K562 (cell line): ENCODE measurements around the gene NLE1. TPM values are rescaled to one million over a fixed set of nuclear protein-coding genes. Genes with fewer than 3 reads are reported as not detected.

Experiments
- ATAC-seq: fragments of 200-7000 bp; cut with Tn5 transposase; 3 replicates; pipeline ENCODE4 v1.9.1; 2020; ENCODE audit warnings: moderate library complexity
- BruUV-seq: library from RNA; stranded (reverse); fragments of 400-500 nt; replicated peaks from 2 replicates; lab custom pipeline; 2021; lab: Mats Ljungman, UMichigan
- CTCF ChIA-PET: fragments of 300-600 bp; formaldehyde crosslinking; extraction: SDS; loops from one replicate; lab custom pipeline; 2021; ENCODE audit warnings: low intra/inter-chr PET ratio; lab: Yijun Ruan, JAX
- POLR2A ChIA-PET: fragments of 300-600, 350-650 bp; sonication (Branson Sonifier 250); formaldehyde crosslinking; extraction: SDS; loops from one replicate; lab custom pipeline; 2021; ENCODE audit warnings: antibody characterized with exemption, inconsistent platforms; lab: Yijun Ruan, JAX
- DNase-seq, 4 experiments: peaks; one replicate each; pipeline versions ENCODE4 v3.0.0 to v3.0.0-alpha.2; 2011 to 2018; ENCODE audit warnings: low spot score in 3 of 4, mixed read lengths in 3 of 4; ENCODE audit errors: extremely low read depth in 1 of 4
- FAIRE-seq: peaks from 2 replicates; lab custom pipeline; 2011; peaks lifted over from hg19 to GRCh38; lab: Jason Lieb, UNC
- H2AFZ ChIP-seq: 2 replicates; pipeline ENCODE4 v1.6.0; 2011; ENCODE audit warnings: low read depth, low read length, control low read depth, inconsistent platforms
- H3K27ac ChIP-seq: fragments of 200-600 bp; 3 replicates; pipeline ENCODE4 v1.8.0; 2011; ENCODE audit warnings: low read depth, mild to moderate bottlenecking, control low read depth, inconsistent platforms, low read length, moderate library complexity, mixed read lengths; ENCODE audit errors: extremely low read depth
- H3K27me3 ChIP-seq, 2 experiments: fragments of 300-600 bp in 1 of 2; 2 replicates in 1 of 2; 3 replicates in 1 of 2; pipeline versions ENCODE4 v1.6.0 to v1.8.0; 2011; ENCODE audit warnings: inconsistent platforms in 2 of 2, low read length in 2 of 2, mild to moderate bottlenecking in 1 of 2, mixed read lengths in 1 of 2, moderate library complexity in 1 of 2; ENCODE audit not compliant: control insufficient read depth in 2 of 2, insufficient read depth in 2 of 2
- H3K36me3 ChIP-seq: fragments of 300-600 bp; 3 replicates; pipeline ENCODE4 v1.8.0; 2011; ENCODE audit warnings: mild to moderate bottlenecking, low read length, inconsistent platforms; ENCODE audit not compliant: control insufficient read depth, insufficient read depth
- H3K4me1 ChIP-seq, 2 experiments: fragments of 200-600 bp in 1 of 2; replicated peaks in 1 of 2; 2 replicates in 1 of 2; 3 replicates in 1 of 2; pipeline versions ENCODE4 v1.5.1 to v1.8.0; 2011; ENCODE audit warnings: inconsistent platforms in 2 of 2, low read length in 2 of 2, mild to moderate bottlenecking in 1 of 2, mixed read lengths in 1 of 2, moderate library complexity in 1 of 2; ENCODE audit not compliant: control insufficient read depth in 2 of 2, insufficient read depth in 2 of 2
- H3K4me2 ChIP-seq: 2 replicates; pipeline ENCODE4 v1.6.1; 2011; ENCODE audit warnings: low read length, control low read depth, inconsistent platforms, mixed read lengths; ENCODE audit not compliant: insufficient read depth
- H3K4me3 ChIP-seq: fragments of 200-600 bp; sonication (generic), shearing (Covaris generic); 2 replicates; pipeline ENCODE4 v1.5.1; 2016; ENCODE audit warnings: control low read depth, inconsistent platforms
- H3K79me2 ChIP-seq: fragments of 200-600 bp; 3 replicates; pipeline ENCODE4 v1.8.0; 2011; ENCODE audit warnings: low read length, inconsistent platforms; ENCODE audit not compliant: control insufficient read depth, insufficient read depth
- H3K9ac ChIP-seq, 2 experiments: 2 replicates each; pipeline versions ENCODE4 v1.6.0 to v1.6.1; 2011; ENCODE audit warnings: low read depth in 2 of 2, low read length in 2 of 2, control low read depth in 1 of 2, inconsistent platforms in 1 of 2, mild to moderate bottlenecking in 1 of 2, mixed read lengths in 1 of 2; ENCODE audit not compliant: insufficient read depth in 1 of 2
- H3K9me1 ChIP-seq: one replicate; pipeline ENCODE4 v1.6.0; 2011; ENCODE audit warnings: inconsistent platforms, mild to moderate bottlenecking, low read length, moderate library complexity; ENCODE audit not compliant: control insufficient read depth, insufficient read depth
- H3K9me3 ChIP-seq: replicated peaks from 2 replicates; pipeline ENCODE4 v1.5.1; 2011; ENCODE audit warnings: low read depth, low read length, inconsistent platforms; ENCODE audit not compliant: control insufficient read depth, insufficient read depth
- H4K20me1 ChIP-seq: replicated peaks from 2 replicates; pipeline ENCODE4 v1.6.1; 2011; ENCODE audit warnings: low read length, inconsistent platforms, mixed read lengths; ENCODE audit not compliant: control insufficient read depth, insufficient read depth
- ADNP ChIP-seq: fragments of 200-800 bp; sonication (Bioruptor generic); IDR thresholded peaks from 2 replicates; pipeline ENCODE4 v1.6.1; 2016; ENCODE audit warnings: missing genetic modification characterization, missing compliant biosample characterization
- ATF3 ChIP-seq, 2 experiments: fragments of 450-650 bp in 1 of 2; sonication (generic) in 1 of 2; formaldehyde crosslinking in 1 of 2; IDR thresholded peaks in 1 of 2; conservative IDR thresholded peaks in 1 of 2; 2 replicates each; pipeline versions ENCODE4 v1.6.1 to v1.8.1; 2016 to 2023; ENCODE audit warnings: mild to moderate bottlenecking in 2 of 2, moderate library complexity in 2 of 2, inconsistent platforms in 1 of 2, missing genetic modification reagents in 1 of 2
- CBX1 ChIP-seq: sonication (generic); IDR thresholded peaks from 2 replicates; pipeline ENCODE4 v1.6.1; 2016; ENCODE audit warnings: antibody characterized with exemption, low read depth, mild to moderate bottlenecking
- ETS2 ChIP-seq: IDR thresholded peaks from 2 replicates; pipeline ENCODE4 v1.6.1; 2016; ENCODE audit warnings: borderline replicate concordance, missing genetic modification characterization, mild to moderate bottlenecking, moderate library complexity, missing compliant biosample characterization; ENCODE audit not compliant: poor library complexity, severe bottlenecking
- HLTF ChIP-seq: fragments of 450-650 bp; IDR thresholded peaks from 2 replicates; pipeline ENCODE4 v1.6.1; 2016
- KDM4B ChIP-seq, 2 experiments: fragments of 450-650 bp in 1 of 2; sonication (generic) in 1 of 2; IDR thresholded peaks; 2 replicates each; pipeline ENCODE4 v1.6.1; 2016 to 2017; ENCODE audit warnings: borderline replicate concordance in 2 of 2, antibody characterized with exemption in 1 of 2, low read depth in 1 of 2, mild to moderate bottlenecking in 1 of 2
- LCOR ChIP-seq: sonication (generic); formaldehyde crosslinking; IDR thresholded peaks from 2 replicates; pipeline ENCODE4 v1.8.0; 2022; ENCODE audit warnings: mild to moderate bottlenecking, missing genetic modification reagents
- OTX1 ChIP-seq: fragments of 450-650 bp; formaldehyde crosslinking; IDR thresholded peaks from 2 replicates; pipeline ENCODE4 v1.4.0; 2022; ENCODE audit warnings: mild to moderate bottlenecking
- PKNOX1 ChIP-seq: fragments of 450-650 bp; IDR thresholded peaks from 2 replicates; pipeline ENCODE4 v1.6.1; 2016
- RB1 ChIP-seq: fragments of 450-650 bp; IDR thresholded peaks from 2 replicates; pipeline ENCODE4 v1.6.1; 2017; ENCODE audit warnings: low read depth, mild to moderate bottlenecking
- SAFB2 ChIP-seq: fragments of 200-400 bp; formaldehyde crosslinking; IDR thresholded peaks from 2 replicates; pipeline ENCODE4 v1.6.1; 2018; ENCODE audit warnings: borderline replicate concordance, low read length, low read depth, moderate library complexity; ENCODE audit not compliant: severe bottlenecking
- ZC3H8 ChIP-seq: fragments of 450-650 bp; IDR thresholded peaks from 2 replicates; pipeline ENCODE4 v1.6.1; 2017
- ZNF175 ChIP-seq: fragments of 200-800 bp; sonication (Bioruptor generic); IDR thresholded peaks from 2 replicates; pipeline ENCODE4 v1.6.1; 2016; ENCODE audit warnings: low read depth, mild to moderate bottlenecking, missing genetic modification characterization, missing compliant biosample characterization
- ZNF316 ChIP-seq: fragments of 450-650 bp; IDR thresholded peaks from 2 replicates; pipeline ENCODE4 v1.6.1; 2016
- ZNF354B ChIP-seq: fragments of 250-450 bp; sonication (Bioruptor Pico); IDR thresholded peaks from 2 replicates; pipeline ENCODE4 v1.4.0; 2020
- WGBS: fragments of 100-300 bp; shearing (Covaris generic); methylation state at CpG from one replicate; pipeline ENCODE4 v1.1.6; 2016; ENCODE audit warnings: low coverage, mixed read lengths; ENCODE audit not compliant: insufficient coverage; ENCODE audit errors: missing lambda C conversion rate; 5-methylcytosine and 5-hydroxymethylcytosine counted together
- in situ Hi-C: fragments of 300-500 bp; cut with MboI; formaldehyde crosslinking; loops from 4 replicates; pipeline ENCODE4 v1.15.0; 2018; ENCODE audit warnings: inconsistent platforms, mixed read lengths
- intact Hi-C: fragments of 100-400 bp; cut with micrococcal nuclease; formaldehyde crosslinking; loops from 2 replicates; pipeline ENCODE4 v1.14.2; 2022
- polyA plus RNA-seq, 8 experiments: library from polyadenylated mRNA; depleted of rRNA in 4 of 8; stranded (reverse) in 5 of 8; unstranded in 3 of 8; fragments of >200 nt; fragmentation: Nextera tagmentation in 2 of 8; fragmentation: Illumina TruSeq in 1 of 8; extraction: Ambion mirVana in 2 of 8; extraction: Trizol in 1 of 8; gene quantifications; 2 replicates each; pipeline versions ENCODE4 v1.2.1 to v1.2.3, GENCODE V29; 2011 to 2014; ENCODE audit warnings: inconsistent platforms in 1 of 8, missing spikeins in 1 of 8
- total RNA-seq, 7 experiments: library from RNA; depleted of rRNA in 6 of 7; stranded (reverse); fragments of >200 nt in 6 of 7; fragmentation: Illumina TruSeq in 2 of 7; extraction: Trizol in 2 of 7; gene quantifications; 2 replicates each; pipeline versions ENCODE4 v1.2.1 to v1.2.3, GENCODE V29; 2011 to 2021; ENCODE audit warnings: low replicate concordance in 1 of 7

Gene NLE1
- total and polyA plus RNA-seq, 9 of the 15 experiments (the other 6 are each of a cell fraction or from before 2014, with no cell fraction given): 3.8 to 69.0 (median 29.4) TPM

GRCh38 chr17:35159940-35160339 is 17.8 kb upstream of the NLE1 start:
- CTCF ChIA-PET: no interaction called here
- Histone ChIP-seq H3K9ac (no peak overlapping the region), H3K9me3 (no peaks in the 10 kb centered on the region), H3K9me1 (no peaks in the 10 kb centered on the region), H3K4me1 (no peaks in the 10 kb centered on the region; a peak in 1 of 5 replicates), H3K4me3 (no peak overlapping the region), H3K27ac (no peak overlapping the region), H3K27me3 (peaks cover 33 to 40% of the 10 kb centered on the region in 2 experiments), H3K4me2 (no peak overlapping the region), H2AFZ (no peak overlapping the region), H3K79me2 (no peaks in the 10 kb centered on the region), H4K20me1 (no peaks in the 10 kb centered on the region), H3K36me3 (no peaks in the 10 kb centered on the region)
- TF ChIP-seq ZNF316: no peak
- no peak for TF ChIP-seq KDM4B (IDR thresholded peaks at IDR 0.05; ENCODE audit: borderline replicate concordance in 2 of 2, low read depth in 1 of 2)
- no peak for TF ChIP-seq ADNP (tag)
- no peak for TF ChIP-seq HLTF
- TF ChIP-seq ATF3 (IDR thresholded peaks at IDR 0.05): no peak
- no peak for TF ChIP-seq ATF3 (CRISPR knock-in tag; conservative IDR thresholded peaks at IDR 0.05)
- no peak for TF ChIP-seq LCOR
- TF ChIP-seq OTX1 (CRISPR knock-in tag): no peak
- no peak for TF ChIP-seq CBX1
- no peak for TF ChIP-seq ZNF175 (CRISPR knock-in tag)
- no peak for TF ChIP-seq ETS2
- no peak for TF ChIP-seq RB1
- TF ChIP-seq ZNF354B (CRISPR knock-in tag): no peak
- no peak for TF ChIP-seq PKNOX1
- TF ChIP-seq ZC3H8: no peak
- no peak for TF ChIP-seq SAFB2
- in situ Hi-C loops: loop anchor here (10.0 kb wide), 1 partner anchor 595 kb away; the partner anchor contains the start of gene GAS2L2
- no peak for FAIRE-seq
- 0% methylated on average over 2 of the region's 2 CpGs for WGBS
- no peak for DNase-seq
- no TSS peak for BruUV-seq
- intact Hi-C loops: no loop called here
- ATAC-seq: no peak
- POLR2A ChIA-PET: no interaction called here
